ENCODE data around the gene OST4. TPM values are rescaled to one million over a fixed set of nuclear protein-coding genes. Genes with fewer than 3 reads are reported as not detected.

Gene OST4
- total and polyA plus RNA-seq, 10 of the 15 experiments (the other 5 are each of a cell fraction or from before 2014, with no cell fraction given): 270 to 1,543 (median 523) TPM

DNA sequence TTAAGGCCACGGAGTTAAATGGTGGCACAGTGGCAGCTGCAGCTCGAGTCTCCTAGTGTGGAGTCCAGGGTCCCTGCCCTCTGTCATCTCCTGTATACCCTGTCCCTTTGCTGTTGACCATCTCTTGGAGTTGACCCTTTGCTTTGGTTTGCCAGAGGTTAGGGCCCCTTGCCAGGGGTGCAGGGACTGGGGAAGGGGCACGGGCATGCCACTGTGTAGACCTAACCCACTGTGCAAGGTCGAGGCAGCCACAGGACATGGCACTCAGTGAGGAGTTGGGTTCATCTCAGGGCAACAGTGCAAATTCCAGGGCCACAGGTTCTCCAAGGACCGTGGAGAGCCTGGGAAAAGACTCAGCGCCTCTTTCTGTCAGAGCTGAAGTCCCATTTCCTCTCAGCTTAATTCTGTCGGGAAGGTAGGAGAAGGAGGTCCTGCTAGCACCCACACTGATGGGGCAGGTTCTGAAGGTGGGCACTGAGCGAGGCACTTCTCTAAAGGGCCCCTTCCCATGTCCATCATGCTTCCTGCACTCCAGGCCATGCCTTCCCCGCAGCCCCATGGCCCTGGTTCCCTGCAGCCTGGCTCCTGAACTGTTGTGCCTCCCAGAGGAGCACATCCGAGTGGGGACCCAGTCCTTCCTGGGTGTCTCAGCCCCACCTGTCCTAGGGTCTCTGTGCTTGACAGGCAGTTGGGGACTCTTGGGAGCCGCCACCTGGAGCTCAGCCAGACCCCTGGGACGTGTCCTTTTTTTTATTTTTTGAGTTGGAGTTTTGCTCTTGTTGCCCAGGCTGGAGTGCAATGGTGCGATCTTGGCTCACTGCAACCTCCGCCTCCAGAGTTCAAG is 17.9 kb upstream of the OST4 start (continued):
- TF ChIP-seq, protein P1, sequence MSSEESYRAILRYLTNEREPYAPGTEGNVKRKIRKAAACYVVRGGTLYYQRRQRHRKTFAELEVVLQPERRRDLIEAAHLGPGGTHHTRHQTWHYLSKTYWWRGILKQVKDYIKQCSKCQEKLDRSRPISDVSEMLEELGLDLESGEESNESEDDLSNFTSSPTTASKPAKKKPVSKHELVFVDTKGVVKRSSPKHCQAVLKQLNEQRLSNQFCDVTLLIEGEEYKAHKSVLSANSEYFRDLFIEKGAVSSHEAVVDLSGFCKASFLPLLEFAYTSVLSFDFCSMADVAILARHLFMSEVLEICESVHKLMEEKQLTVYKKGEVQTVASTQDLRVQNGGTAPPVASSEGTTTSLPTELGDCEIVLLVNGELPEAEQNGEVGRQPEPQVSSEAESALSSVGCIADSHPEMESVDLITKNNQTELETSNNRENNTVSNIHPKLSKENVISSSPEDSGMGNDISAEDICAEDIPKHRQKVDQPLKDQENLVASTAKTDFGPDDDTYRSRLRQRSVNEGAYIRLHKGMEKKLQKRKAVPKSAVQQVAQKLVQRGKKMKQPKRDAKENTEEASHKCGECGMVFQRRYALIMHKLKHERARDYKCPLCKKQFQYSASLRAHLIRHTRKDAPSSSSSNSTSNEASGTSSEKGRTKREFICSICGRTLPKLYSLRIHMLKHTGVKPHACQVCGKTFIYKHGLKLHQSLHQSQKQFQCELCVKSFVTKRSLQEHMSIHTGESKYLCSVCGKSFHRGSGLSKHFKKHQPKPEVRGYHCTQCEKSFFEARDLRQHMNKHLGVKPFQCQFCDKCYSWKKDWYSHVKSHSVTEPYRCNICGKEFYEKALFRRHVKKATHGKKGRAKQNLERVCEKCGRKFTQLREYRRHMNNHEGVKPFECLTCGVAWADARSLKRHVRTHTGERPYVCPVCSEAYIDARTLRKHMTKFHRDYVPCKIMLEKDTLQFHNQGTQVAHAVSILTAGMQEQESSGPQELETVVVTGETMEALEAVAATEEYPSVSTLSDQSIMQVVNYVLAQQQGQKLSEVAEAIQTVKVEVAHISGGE (CRISPR knock-in tag; IDR thresholded peaks at IDR 0.05): no peak
- TF ChIP-seq, protein P2, sequence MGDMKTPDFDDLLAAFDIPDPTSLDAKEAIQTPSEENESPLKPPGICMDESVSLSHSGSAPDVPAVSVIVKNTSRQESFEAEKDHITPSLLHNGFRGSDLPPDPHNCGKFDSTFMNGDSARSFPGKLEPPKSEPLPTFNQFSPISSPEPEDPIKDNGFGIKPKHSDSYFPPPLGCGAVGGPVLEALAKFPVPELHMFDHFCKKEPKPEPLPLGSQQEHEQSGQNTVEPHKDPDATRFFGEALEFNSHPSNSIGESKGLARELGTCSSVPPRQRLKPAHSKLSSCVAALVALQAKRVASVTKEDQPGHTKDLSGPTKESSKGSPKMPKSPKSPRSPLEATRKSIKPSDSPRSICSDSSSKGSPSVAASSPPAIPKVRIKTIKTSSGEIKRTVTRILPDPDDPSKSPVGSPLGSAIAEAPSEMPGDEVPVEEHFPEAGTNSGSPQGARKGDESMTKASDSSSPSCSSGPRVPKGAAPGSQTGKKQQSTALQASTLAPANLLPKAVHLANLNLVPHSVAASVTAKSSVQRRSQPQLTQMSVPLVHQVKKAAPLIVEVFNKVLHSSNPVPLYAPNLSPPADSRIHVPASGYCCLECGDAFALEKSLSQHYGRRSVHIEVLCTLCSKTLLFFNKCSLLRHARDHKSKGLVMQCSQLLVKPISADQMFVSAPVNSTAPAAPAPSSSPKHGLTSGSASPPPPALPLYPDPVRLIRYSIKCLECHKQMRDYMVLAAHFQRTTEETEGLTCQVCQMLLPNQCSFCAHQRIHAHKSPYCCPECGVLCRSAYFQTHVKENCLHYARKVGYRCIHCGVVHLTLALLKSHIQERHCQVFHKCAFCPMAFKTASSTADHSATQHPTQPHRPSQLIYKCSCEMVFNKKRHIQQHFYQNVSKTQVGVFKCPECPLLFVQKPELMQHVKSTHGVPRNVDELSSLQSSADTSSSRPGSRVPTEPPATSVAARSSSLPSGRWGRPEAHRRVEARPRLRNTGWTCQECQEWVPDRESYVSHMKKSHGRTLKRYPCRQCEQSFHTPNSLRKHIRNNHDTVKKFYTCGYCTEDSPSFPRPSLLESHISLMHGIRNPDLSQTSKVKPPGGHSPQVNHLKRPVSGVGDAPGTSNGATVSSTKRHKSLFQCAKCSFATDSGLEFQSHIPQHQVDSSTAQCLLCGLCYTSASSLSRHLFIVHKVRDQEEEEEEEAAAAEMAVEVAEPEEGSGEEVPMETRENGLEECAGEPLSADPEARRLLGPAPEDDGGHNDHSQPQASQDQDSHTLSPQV (IDR thresholded peaks at IDR 0.05): no peak
- TF ChIP-seq EZH2 (IDR thresholded peaks at IDR 0.05; ENCODE audit: borderline replicate concordance, control insufficient read depth, low read depth, low read length) (no peak), MTA2 (IDR thresholded peaks at IDR 0.05; ENCODE audit: low read depth) (no peak), ASH2L (IDR thresholded peaks at IDR 0.05; ENCODE audit: borderline replicate concordance, low read depth) (no peak), PAX8 (IDR thresholded peaks at IDR 0.05) (no peak), POLR2A (IDR thresholded peaks at IDR 0.05; ENCODE audit: low read depth, low read length) (no peak), RBBP5 (conservative IDR thresholded peaks at IDR 0.05) (no peak), ZNF274 (IDR thresholded peaks at IDR 0.05; ENCODE audit: insufficient read depth, insufficient read length) (no peak), NFXL1 (IDR thresholded peaks at IDR 0.05; ENCODE audit: borderline replicate concordance) (no peak)
